ENCODE data around the gene SLC25A4. TPM values are rescaled to one million over a fixed set of nuclear protein-coding genes. Genes with fewer than 3 reads are reported as not detected.
A peak's percentile ranks its signal among the peaks of the same experiment; 100 is the strongest.

Gene SLC25A4
- total and polyA plus RNA-seq, 2 of the 13 experiments (the other 11 are each of a cell fraction or from before 2014, with no cell fraction given) = 30.3 to 42.1 TPM

GRCh38 chr4:185142912-185143600 is at the start of gene SLC25A4 (continued):
- peak; percentile 83; the same call in 1 of the 2 replicates for TF ChIP-seq ZNF598 (CRISPR knock-in tag; IDR thresholded peaks at IDR 0.05; ENCODE audit: borderline replicate concordance)
- TF ChIP-seq KDM2A (CRISPR knock-in tag; IDR thresholded peaks at IDR 0.05; ENCODE audit: borderline replicate concordance, low read depth) = peak; percentile 89
- TF ChIP-seq BRCA1 (CRISPR knock-in tag; IDR thresholded peaks at IDR 0.05) = no peak
- TF ChIP-seq AFF4 (CRISPR knock-in tag; IDR thresholded peaks at IDR 0.05) = no peak
- TF ChIP-seq ZNF24 (IDR thresholded peaks at IDR 0.05) = no peak
- no peak; the same call in 1 of the 2 replicates for TF ChIP-seq RFXANK (CRISPR knock-in tag; IDR thresholded peaks at IDR 0.05)
- no peak for TF ChIP-seq ZHX1 (CRISPR knock-in tag; IDR thresholded peaks at IDR 0.05; ENCODE audit: low read depth)
- TF ChIP-seq ZNF230 (CRISPR knock-in tag; IDR thresholded peaks at IDR 0.05) = 0 out of 2 replicates have a peak, but pooled peaks have one; percentile 47
- TF ChIP-seq ZNF891 (CRISPR knock-in tag; IDR thresholded peaks at IDR 0.05) = no peak
- peak; percentile 55; the same call in 1 of the 2 replicates for TF ChIP-seq ZBTB20 (CRISPR knock-in tag; IDR thresholded peaks at IDR 0.05; ENCODE audit: borderline replicate concordance, low read depth)
- no peak for TF ChIP-seq LCORL (IDR thresholded peaks at IDR 0.05)
- TF ChIP-seq LCORL (CRISPR knock-in tag; IDR thresholded peaks at IDR 0.05) = peak; percentile 88
- peak; percentile 95 for TF ChIP-seq ZNF367 (CRISPR knock-in tag; IDR thresholded peaks at IDR 0.05; ENCODE audit: borderline replicate concordance)
- TF ChIP-seq FOXJ3 (CRISPR knock-in tag; IDR thresholded peaks at IDR 0.05; ENCODE audit: borderline replicate concordance) = no peak
- TF ChIP-seq ZNF124 (CRISPR knock-in tag; IDR thresholded peaks at IDR 0.05) = peak; percentile 90
- TF ChIP-seq ZNF503 (CRISPR knock-in tag; IDR thresholded peaks at IDR 0.05) = peak; percentile 66; the same call in 1 of the 2 replicates
- TF ChIP-seq ZNF841 (CRISPR knock-in tag; IDR thresholded peaks at IDR 0.05; ENCODE audit: borderline replicate concordance) = no peak
- no peak for TF ChIP-seq NCOA5 (CRISPR knock-in tag; IDR thresholded peaks at IDR 0.05)
- no peak; the same call in 1 of the 2 replicates for TF ChIP-seq ZBTB2 (CRISPR knock-in tag; IDR thresholded peaks at IDR 0.05; ENCODE audit: low read depth)
- no peak for TF ChIP-seq TGIF2 (CRISPR knock-in tag; IDR thresholded peaks at IDR 0.05)
- no peak for TF ChIP-seq SRSF1 (optimal IDR thresholded peaks at IDR 0.05; ENCODE audit: low read depth, low read length)
